ENCODE results near the gene USP40. TPM values are rescaled to one million over a fixed set of nuclear protein-coding genes. Genes with fewer than 3 reads are reported as not detected.

The USP40 gene
- total RNA-seq, 1 donor from 2014 or later = 32.9 TPM

DNA sequence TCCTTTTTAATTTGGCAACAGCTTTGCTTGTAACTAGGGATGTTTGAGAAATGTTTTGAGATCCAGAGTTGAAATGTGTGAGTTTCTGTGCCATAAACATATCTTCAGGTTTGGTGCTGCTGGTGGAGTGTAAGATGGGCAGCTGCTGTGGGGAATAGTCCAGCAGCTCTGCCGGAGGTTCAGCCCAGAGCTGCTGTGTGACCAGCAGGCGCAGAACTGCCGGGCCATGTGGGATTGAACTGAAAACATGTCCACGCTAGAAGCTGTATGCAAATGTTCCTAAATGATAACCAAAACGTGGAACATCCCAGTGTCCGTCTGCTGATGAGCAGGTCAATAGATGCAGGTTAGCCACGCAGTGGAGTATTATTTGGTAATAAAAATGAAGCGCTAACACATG lies 112.7 kb downstream of the USP40 start:
- peaks cover 30% of the 10 kb centered on the region for H3K36me3 Mint-ChIP-seq
- DNase-seq (ENCODE audit: low spot score) = no peak
- no peaks in the 10 kb centered on the region for H4K20me1 ChIP-seq (ENCODE audit: low read depth)
- H3K4me2 ChIP-seq = no peak overlapping the region
- no peaks in the 10 kb centered on the region for H3K9me3 ChIP-seq (ENCODE audit: low read depth)
- peaks cover 4% of the 10 kb centered on the region for H3K4me1 Mint-ChIP-seq
- peaks cover under 1% of the 10 kb centered on the region for H3K4me1 ChIP-seq
- H3K4me3 Mint-ChIP-seq = no peak overlapping the region
- H3K27me3 ChIP-seq = no peaks in the 10 kb centered on the region
- H3K4me3 ChIP-seq = no peak overlapping the region
- no peak overlapping the region for H2AFZ ChIP-seq (replicated peaks)
- H3K9me3 Mint-ChIP-seq = no peaks in the 10 kb centered on the region
- no peaks in the 10 kb centered on the region for H3K79me2 ChIP-seq (ENCODE audit: low read depth)
- H3K27ac Mint-ChIP-seq = no peak overlapping the region
- H3K27ac ChIP-seq = no peak overlapping the region
- H3K27me3 Mint-ChIP-seq (ENCODE audit: insufficient read depth, low read depth) = peaks cover 4% of the 10 kb centered on the region
- H3K36me3 ChIP-seq = no peaks in the 10 kb centered on the region
- H3K9ac ChIP-seq = no peak overlapping the region
- no peaks in the 10 kb centered on the region for H3F3A ChIP-seq (ENCODE audit: low read depth)
- TF ChIP-seq, protein P1, sequence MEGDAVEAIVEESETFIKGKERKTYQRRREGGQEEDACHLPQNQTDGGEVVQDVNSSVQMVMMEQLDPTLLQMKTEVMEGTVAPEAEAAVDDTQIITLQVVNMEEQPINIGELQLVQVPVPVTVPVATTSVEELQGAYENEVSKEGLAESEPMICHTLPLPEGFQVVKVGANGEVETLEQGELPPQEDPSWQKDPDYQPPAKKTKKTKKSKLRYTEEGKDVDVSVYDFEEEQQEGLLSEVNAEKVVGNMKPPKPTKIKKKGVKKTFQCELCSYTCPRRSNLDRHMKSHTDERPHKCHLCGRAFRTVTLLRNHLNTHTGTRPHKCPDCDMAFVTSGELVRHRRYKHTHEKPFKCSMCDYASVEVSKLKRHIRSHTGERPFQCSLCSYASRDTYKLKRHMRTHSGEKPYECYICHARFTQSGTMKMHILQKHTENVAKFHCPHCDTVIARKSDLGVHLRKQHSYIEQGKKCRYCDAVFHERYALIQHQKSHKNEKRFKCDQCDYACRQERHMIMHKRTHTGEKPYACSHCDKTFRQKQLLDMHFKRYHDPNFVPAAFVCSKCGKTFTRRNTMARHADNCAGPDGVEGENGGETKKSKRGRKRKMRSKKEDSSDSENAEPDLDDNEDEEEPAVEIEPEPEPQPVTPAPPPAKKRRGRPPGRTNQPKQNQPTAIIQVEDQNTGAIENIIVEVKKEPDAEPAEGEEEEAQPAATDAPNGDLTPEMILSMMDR (IDR thresholded peaks at IDR 0.05) = no peak
- TF ChIP-seq EZH2phosphoT487 (IDR thresholded peaks at IDR 0.05) = no peak
- no peak for TF ChIP-seq EZH2 (IDR thresholded peaks at IDR 0.05)

DNA sequence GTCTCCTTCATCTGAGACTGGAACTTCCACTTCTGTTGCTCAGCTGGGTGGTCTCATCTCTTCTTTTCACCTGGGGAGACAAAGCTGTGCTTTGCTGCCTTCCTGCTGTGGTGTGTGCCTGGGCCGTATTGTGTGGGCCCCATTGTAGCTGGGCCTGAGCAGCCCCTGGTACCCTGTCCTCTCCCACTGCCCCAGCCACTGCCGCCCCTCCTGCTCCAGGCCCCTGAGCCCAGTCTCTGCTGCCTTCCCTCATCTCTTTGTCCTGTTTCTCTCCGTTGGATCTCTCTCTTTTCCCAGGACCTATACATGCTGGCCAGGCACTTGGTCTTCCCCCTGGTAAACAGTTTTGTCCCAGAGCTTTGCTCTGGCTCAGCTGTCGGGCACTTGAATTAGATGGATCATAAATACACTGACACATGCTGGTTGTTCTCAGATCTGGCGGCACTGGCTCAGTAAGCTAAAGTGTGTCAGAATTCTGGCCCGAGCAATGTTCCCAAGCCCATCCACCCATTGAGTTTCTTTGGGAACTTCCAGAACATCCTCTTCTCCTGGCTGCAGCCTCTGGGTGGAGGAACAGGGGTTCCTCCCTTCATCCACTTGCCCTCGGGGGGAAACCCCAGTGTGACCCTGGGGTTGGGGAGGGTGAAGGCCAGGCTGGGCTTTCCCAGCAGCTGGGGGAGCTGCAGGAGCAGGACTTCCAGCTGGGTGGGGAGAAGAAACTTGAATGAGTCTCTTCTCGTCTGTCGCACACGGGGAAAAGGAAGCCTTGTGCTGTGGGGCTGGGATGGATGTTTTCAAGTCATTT lies 113.3 kb downstream of the USP40 start:
- Histone ChIP-seq H3K4me3 (no peak overlapping the region), H3K27me3 (no peaks in the 10 kb centered on the region), H3K9ac (no peak overlapping the region), H3F3A (ENCODE audit: low read depth) (no peaks in the 10 kb centered on the region), H3K79me2 (ENCODE audit: low read depth) (no peaks in the 10 kb centered on the region), H3K4me2 (no peak overlapping the region), H3K36me3 (no peaks in the 10 kb centered on the region), H2AFZ (replicated peaks) (no peak overlapping the region), H3K27ac (no peak overlapping the region), H3K4me1 (peaks cover 4% of the 10 kb centered on the region), H4K20me1 (ENCODE audit: low read depth) (no peaks in the 10 kb centered on the region), H3K9me3 (ENCODE audit: low read depth) (no peaks in the 10 kb centered on the region)
- Mint-ChIP-seq H3K36me3 (peaks cover 31% of the 10 kb centered on the region), H3K27ac (peak overlapping the region; percentile 61), H3K9me3 (no peaks in the 10 kb centered on the region), H3K27me3 (ENCODE audit: insufficient read depth, low read depth) (peaks cover 4% of the 10 kb centered on the region), H3K4me3 (no peak overlapping the region), H3K4me1 (peaks cover 8% of the 10 kb centered on the region)
- DNase-seq (ENCODE audit: low spot score) = no peak
- TF ChIP-seq, protein P1 (IDR thresholded peaks at IDR 0.05) = no peak
- TF ChIP-seq EZH2 (IDR thresholded peaks at IDR 0.05) (no peak), EZH2phosphoT487 (IDR thresholded peaks at IDR 0.05) (no peak)

DNA sequence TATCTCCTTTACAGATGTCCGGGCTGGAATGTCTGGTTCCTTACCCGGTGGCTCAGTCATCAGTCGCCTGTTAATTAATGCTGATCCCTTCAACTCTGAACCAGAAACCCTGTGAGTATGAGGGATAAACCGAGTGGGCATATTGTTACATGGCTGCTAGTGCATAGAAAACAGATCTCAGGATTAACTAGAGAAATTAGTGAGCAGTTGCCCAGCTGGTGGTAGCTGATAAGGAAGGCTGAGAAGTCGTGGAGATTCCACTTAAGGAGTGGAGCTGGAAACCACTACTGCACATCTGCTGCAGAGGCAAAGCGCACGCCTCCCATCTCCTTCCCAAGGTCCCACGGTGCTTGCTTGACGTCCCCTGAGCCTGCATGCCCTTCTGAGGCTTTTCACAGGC lies 114.6 kb downstream of the USP40 start:
- Histone ChIP-seq H3K27me3 (no peaks in the 10 kb centered on the region), H3K9me3 (ENCODE audit: low read depth) (no peaks in the 10 kb centered on the region), H3F3A (ENCODE audit: low read depth) (no peaks in the 10 kb centered on the region), H3K4me2 (no peak overlapping the region), H2AFZ (replicated peaks) (no peak overlapping the region), H3K27ac (no peak overlapping the region), H4K20me1 (ENCODE audit: low read depth) (no peaks in the 10 kb centered on the region), H3K79me2 (ENCODE audit: low read depth) (no peaks in the 10 kb centered on the region), H3K4me1 (peaks cover 4% of the 10 kb centered on the region), H3K9ac (no peak overlapping the region), H3K4me3 (no peak overlapping the region), H3K36me3 (no peaks in the 10 kb centered on the region)
- TF ChIP-seq EZH2 (IDR thresholded peaks at IDR 0.05) (no peak), EZH2phosphoT487 (IDR thresholded peaks at IDR 0.05) (no peak)
- TF ChIP-seq, protein P1 (IDR thresholded peaks at IDR 0.05) = no peak
- no peak for DNase-seq (ENCODE audit: low spot score)
- H3K27ac Mint-ChIP-seq = no peak overlapping the region
- no peak overlapping the region for H3K4me3 Mint-ChIP-seq
- H3K27me3 Mint-ChIP-seq (ENCODE audit: insufficient read depth, low read depth) = peaks cover 4% of the 10 kb centered on the region
- H3K36me3 Mint-ChIP-seq = peaks cover 28% of the 10 kb centered on the region
- peaks cover 12% of the 10 kb centered on the region for H3K4me1 Mint-ChIP-seq
- H3K9me3 Mint-ChIP-seq = no peaks in the 10 kb centered on the region
